ENCODE results near the gene PYGL.
"Not testable (repeated sequence)": the region's sequence is repeated elsewhere in the genome, so short reads cannot be mapped to it uniquely, and the experiment has no call there.

PYGL gene

DNA sequence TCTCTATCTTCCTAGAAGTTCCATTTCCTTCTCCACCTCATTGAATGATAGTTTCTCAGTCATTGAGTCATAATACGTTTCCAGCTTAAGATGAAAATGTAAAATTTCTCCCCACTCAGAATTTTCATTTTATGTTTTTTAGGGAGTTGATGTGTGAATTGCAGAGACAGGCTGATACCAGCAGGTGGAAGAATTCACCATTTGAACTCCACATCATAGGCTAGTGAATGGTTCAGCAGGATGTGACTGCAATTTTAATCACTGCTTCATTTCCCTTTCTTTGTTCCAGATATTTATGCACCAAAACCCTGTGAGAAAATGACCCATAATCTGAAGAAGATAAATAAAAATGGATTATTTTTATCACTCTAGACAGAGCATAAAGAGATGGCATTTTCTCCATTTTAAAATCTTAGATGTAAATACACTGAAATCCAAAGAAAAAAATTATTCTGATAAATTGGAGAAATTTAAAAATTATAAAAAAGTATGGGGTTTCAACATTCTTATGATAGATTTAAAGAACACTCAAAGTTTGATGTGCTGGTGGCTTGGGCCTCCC, 10.6 kb upstream of the PYGL start:
- DNase-seq, result no peak

DNA sequence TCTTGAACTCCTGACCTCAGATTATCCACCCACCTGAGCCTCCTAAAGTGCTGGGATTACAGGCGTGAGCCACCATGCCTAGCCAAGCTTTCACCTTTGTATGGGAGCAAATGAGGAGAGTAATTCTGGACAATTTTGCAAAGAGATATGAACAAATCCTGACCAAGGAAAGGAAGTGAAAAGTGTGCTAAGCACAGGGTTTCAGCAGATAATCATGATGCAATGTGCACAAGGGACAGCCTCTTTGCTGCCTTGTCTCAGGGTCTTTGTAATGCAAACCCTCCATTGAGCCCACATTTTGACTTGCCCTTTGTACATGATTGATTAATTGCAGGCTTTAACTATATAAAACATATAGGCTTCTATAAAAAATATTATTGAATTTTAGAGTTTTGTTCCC, 9.2 kb upstream of the PYGL start:
- no peak for DNase-seq

DNA sequence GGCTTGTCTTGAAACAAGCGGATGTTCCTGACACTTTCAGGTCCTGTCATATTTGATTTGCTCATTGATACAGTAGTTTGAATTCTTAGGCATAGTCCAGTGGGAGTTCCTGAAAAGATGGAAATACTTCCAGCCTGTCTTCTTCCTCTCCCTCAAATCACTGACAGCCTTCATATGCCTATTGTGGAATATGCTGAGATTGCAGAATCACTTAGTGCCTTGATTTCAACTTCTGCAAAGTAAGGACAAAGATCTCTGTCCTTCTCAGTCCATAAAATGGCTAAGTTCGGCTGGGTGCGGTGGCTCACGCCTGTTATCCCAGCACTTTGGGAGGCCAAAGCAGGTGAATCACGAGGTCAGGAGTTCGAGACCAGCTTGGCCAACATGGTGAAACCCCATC, 6.7 kb upstream of the PYGL start:
- DNase-seq, result no peak

DNA sequence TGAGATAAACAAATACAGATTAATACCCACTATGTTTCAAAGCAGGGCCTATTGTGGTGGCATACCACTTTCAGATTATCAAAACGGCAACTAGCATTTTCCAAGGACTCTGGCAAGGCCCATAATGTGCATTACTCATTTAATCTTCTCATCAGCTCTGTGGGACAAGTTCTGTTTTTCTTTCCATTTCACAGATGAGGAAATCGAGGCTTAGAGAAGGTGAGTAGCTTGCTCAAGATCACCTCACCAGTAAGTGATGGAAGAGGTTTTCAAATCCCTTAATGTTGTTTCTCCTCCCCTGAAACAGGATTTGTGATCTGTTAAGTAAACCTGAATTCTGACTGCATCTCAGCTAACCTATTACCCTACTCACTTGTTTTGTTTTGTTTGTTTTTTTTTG, 3.9 kb upstream of the PYGL start:
- DNase-seq, result no peak

DNA sequence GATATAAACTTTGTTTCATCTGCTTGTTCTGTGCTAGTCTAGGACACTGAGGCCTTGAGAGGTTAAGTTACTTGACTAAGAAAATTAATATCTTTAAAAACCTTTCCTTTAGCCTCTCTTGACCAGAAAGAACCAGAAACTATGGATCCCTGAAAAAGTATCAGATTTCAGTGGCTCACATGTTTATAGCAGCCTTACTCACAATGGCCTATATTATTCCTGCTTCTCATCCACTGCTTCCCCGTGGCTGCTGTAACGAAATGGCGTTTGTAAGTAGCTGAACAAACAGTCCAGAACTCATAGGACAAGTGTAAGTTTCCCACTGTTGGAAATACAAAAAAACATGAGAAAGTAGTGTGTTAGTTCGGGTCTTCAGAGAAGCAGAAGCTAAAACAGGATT, 3.2 kb upstream of the PYGL start:
- no peak for DNase-seq

DNA sequence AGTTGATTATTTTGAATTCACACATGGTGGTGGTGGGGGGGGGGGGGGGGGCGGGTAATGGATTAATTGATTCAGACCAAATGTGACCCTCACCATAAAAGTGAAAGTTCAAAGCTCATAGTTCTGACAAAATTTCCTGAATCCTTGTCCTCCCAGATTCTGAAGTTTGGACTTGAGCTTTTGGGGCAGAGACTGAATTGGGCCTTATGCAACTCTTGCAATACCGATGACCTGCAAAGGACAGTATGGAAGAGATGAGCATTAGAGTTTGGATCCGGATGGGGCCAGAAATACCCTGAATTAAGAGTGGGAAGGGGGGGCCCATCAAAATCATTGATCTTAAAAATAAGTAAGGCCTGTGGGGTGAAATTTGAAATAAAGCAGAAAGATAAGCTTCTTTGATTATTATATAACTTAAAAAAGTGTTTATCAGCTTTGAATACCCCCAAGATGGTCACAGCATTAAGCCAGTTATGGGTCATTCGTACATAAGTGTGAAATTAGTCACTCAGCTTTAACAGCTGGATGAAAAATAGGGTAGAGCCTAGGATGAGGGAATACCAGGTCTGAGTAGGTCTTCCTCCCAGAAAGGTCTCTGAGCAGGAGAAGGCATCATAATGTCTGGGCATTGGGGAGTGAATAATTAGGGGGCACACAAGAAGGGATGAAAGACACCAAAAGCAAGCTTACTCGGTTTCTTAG, 2.1 kb upstream of the PYGL start:
- DNase-seq, result no peak

DNA sequence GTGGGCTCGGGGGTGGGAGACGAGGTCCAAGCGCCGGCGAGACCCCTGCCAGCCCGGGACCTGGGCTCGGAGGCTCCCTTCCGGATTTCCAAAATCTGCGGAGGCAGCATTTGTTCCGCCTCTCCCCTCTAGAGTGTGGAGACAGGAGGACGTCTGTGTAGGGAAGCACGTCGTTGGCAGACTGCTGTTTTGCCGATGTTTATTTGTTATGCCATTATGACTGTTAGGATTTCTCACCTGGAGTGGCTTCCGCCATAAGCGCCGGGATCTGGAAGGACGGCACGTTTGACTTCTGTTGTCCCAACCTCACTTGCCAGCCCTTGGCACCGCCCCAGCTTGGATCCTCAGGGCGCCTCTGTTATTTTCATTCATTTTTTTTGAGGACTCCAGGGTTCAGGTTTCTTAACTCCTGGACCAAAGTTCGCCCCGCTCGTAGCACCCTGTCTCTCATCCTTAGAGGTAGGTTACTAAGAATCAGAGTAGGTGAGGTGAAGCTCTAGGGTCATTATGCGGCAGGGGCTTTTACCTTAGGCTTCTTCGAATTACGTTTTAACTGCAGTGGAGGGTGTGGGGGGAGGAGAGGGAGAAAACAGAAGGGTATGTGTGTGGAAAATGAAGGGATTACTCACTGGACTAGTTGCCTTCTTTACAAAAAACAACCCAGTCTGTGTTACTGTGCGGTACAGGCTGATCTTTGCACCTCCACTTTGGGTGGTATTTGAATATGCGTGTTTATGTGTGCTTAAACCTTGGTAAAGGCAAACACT, 547 bp upstream of the PYGL start:
- DNase-seq, result no peak

DNA sequence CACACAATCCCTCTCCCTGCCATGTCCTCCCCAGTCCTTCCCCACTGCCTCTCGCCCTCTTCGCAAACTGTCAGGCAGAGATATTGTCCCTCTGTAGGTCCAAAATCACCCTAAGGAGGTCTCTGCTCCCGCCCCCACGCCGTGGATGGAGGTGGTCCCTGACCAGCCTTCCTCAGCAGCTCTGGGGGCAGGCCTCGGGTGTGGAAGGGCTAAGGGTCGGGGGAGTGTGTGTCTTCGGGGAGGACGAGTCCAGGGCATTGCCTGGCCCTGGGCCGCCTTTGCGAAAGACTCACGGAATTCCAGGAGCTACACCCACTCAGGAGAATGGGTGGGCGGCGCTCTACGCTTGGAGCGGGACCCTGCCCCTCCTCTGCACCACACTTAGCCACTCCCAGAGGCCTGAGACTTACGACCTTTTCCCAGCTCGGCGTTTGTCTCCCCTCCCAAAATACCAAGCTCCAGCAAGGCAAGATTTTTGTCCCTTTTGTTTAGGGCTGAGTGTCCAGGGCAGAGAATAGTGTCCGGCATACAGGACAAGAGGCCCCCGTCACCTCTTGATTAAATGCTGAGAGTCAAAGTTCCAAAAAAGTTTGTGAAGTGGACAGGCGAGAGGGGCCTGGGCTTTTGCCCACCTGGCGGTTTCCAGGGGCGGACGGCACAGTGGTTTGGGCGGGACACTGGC, 881 bp downstream of the PYGL start:
- DNase-seq, result no peak

DNA sequence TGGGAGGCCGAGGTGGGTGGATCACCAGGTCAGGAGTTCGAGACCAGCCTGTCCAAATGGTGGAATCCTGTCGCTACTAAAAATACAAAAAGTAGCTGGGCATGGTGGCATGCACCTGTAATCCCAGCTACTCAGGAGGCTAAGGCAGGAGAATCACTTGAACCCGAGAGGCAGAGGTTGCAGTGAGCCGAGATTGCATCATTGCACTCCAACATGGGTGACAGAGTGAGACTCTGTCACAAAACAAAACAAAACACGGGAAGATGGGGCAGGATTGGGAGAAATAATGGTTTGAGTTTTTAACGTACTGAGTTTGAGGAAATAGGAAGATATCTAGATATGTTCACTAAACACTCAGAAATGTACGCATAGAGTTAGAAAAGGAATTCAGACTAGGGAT, 2.6 kb downstream of the PYGL start:
- not testable (repeated sequence) for DNase-seq

DNA sequence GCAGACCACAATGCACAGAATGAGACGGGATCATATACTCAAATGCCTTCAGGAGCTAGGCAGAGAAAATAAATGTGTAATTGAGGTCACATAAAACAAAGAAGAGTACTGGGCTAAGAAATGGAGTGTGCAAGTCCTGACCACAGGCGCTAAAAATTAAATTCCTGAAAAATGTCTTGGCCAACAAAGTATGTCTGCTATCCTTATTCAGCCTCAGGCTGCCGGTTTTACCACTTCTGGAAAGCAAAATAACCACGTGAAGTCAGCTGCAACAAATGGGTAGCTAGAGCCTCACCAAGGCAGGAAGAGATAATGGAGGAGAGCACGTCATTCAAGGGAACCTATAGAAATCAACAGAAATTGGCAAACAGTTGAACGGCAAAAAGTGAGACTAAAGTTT, 3.1 kb downstream of the PYGL start:
- no peak for DNase-seq

DNA sequence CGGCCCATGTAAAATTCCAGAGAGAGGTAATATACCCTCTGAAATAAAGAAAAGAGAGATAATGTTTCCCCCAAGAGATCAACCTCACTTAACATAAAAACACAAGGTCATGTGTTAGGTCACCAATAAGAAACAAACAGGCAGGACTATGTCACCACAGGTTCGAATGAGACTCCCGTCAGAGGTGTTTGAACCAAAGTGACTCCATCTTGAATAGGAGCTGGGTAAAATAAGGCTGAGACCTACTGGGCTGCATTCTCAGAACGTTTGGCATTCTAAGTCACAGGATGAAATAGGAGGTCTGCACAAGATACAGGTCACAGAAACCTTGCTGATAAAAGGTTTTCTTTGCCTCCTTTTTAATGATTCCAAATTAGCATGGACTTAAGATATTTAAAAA, 6.5 kb downstream of the PYGL start:
- DNase-seq, result no peak

DNA sequence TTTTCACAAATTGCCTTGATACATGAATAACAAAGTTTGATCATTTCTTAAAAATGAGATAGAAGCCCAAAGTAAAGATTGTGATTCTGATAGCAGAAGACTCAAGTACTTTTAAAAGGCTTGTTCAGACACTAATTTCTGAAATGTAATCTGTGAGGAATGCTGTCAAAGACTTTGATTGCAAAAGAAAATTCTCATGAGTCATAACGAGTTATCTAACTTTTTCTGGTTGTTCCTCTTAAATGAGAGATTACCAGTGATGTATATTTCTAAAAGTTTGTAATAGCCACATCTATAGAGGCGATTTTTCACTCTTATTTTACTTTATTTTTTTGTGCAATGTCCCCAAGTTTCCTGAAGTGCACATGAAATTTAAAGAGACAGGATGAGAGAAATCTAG, 7.0 kb downstream of the PYGL start:
- no peak for DNase-seq

DNA sequence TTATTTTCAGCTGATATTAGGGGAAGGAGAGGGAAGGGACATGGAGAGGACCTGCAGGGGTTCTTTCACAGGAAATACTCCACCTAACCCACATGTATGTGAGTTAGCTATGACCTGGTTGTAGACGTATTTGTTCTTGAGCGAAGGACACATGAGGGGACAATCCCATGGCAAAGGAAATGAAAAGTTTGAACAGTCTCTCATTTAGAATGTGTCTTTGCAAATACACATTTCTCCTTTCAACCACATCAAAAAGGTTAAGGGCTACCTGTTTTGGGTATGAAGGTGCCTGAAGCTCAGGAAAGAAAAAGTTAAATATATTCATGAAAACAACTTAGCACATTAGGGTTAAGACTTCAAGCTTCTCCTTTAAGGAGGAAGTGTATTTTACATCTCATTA, 7.4 kb downstream of the PYGL start:
- DNase-seq, result no peak

DNA sequence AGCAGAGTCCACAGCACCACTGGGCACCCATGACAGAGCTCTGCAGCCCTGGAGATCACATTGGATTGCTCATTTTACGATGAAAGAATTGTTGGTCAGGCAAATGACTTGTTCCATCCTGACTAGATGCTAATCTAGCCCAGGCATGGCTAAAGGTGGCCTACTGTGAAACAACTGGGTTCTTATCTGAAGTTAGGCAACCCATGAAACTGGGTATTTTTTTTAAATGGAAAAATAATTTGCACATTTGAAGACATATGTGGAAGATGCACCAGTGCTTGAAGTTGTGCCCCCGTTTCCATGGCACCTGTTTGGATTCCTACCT, 8.3 kb downstream of the PYGL start:
- DNase-seq, result no peak

DNA sequence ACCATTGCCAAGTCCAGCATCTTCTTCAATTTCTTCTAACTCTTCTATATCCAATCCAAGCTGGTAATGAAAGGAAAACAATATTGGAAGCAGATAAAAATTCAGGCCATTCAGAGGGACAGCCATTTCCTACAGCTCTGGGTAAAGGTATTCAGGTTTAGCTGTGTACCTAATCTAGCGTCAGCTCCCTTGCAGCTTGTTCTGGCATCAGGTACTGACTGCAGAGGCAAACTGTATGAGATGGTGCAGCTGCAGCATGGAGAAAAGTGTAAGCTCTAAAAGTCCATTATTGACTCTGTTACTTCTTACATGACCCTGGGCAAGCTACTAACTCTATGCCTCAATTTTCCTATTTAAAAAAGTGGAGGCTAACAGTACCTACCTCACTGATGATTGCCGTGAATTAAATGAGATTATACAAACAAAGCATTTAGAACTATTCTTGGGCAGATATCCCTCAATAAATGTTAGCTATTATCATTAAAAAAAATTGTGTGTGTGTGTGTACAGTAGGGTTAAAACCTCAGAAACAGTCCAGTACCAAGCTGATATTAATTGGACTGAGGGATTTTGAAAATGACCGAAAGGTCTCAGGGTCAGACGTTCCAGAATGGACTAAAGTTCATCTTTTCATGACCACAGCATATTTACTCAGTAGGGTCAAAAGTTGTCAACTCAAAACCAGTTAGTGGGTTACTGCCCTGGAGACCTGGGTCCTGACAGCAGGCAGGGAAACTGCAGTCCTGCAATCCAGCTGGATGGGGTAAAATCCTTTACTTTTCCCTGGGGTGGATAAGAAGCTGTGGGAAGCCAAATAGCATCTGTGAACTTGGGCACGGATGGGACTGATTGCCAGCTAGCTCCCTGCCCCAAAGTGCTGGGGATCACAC, 8.9 kb downstream of the PYGL start:
- no peak for DNase-seq

DNA sequence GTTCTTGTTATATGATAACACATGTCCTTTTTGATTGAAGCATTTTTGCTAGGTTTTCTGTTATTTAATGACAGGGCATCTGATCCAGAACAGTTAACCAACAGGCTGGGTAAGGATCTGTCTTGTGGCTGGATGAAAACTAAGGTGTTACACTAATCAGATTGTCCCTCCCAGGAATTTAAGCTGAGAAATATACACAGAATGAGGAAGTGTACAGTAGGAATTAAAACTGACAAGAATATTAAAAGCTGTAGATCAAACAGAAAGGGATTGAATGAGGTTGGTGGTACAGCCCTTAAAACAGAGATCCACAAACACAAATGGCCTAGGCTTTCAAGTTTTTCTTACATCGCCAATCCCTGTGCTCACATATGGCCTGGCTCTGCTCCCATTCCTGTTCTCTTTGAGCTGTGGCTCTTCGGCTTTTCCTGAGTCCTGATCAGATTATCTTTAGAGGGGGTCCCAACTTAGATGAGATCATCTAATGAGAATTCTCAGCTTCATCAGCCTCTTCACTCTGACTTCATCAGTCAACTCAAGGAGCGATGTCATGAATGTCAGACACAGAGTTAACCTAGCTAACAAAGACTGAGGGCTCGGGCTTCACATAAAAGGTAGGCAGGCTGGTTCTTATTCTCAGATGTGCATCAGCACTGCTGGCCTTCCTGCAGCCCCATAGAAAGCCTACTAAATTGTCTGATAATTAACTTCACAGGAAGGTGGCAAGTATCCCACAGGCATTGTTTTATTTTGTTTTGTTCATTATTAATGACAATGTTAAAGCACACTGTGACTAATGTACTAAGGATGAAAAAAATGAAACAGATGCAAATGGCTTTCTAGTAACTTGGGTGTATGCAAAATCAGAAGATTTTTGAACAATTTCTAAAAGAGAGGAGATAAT, 11.4 kb downstream of the PYGL start:
- no peak for DNase-seq

DNA sequence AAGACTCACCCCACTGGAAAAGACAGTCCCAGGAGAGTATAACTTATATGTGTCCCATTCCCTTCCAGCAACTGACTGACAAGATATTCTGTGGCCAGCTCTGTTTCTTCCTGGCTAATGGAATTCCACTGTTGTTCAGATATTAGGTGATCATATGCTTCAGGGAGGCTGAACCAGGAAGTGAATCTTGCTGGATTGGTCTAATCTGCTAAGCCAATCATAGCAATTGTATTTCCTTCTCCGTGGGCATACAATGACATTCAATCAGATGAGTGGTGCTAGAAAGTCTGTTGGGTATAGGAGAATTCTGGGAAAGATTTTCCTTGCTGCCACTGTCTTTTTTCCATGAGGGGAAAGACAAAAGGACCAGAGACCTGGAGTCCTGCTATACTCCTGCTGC, 12.1 kb downstream of the PYGL start:
- no peak for DNase-seq

DNA sequence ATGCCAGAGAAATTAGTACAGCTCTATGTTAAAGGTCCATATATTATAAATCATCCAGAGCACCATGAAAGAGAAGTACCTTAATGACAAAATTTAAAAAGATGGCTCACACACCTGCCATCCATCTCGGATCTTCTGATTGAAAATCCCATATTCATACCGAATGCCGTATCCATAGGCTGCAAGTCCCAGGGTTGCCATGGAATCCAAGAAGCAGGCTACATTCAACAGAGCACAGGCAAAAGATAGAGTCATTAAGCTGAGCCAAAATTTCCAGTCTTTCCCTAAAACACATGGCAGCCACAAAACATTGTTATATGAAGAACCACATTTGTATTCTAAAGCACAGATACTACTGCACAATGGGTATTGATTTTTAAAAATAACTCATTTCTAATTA, 12.7 kb downstream of the PYGL start:
- no peak for DNase-seq

DNA sequence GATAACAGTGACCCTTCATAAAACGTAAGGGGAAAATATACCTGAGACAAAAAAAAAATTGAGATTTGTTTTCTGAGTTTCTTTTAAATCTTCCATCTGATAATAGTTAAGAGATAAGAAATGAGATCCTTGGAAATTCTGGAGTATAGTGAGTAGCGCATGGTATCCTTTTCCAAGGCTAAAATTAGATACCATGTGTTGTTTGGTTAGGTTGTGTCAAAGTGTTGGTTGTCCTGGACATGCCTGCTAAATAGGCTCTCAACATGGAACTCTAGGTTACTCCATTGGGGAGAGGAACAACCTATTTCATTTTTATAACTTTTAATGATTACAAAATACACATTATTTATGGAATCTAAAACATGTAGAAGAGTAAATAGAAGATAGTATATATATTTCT, 14.8 kb downstream of the PYGL start:
- no peak for DNase-seq

DNA sequence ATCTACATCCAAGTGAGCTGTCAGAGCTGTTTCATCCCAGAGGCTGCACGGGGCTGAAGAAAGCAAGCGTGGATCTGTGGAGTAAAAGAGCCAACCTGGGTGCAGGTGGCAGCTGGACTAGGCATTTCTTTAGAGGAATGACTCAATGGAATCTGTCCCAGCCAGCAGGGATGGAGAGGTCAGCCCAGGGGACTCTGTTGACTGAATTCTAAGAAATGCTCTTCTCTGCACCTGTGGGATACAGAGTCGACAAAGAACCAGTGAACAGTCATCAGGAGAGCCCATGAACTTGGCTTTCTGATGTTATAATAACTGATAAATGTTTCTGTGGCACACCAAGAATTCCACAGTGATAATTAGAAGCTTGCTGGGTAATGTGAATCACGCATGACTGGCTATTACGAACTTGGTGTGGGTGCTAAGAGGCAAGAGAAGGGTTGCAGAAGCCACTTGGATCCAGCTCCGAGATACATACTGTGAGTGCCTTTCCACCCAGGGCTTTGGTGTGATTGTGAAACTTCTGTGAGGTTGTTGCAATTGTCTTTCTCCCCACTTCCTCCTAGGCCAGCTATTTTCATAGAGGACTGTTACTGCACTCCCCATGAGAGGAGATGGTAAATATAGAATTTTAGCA, 16.2 kb downstream of the PYGL start:
- no peak for DNase-seq

DNA sequence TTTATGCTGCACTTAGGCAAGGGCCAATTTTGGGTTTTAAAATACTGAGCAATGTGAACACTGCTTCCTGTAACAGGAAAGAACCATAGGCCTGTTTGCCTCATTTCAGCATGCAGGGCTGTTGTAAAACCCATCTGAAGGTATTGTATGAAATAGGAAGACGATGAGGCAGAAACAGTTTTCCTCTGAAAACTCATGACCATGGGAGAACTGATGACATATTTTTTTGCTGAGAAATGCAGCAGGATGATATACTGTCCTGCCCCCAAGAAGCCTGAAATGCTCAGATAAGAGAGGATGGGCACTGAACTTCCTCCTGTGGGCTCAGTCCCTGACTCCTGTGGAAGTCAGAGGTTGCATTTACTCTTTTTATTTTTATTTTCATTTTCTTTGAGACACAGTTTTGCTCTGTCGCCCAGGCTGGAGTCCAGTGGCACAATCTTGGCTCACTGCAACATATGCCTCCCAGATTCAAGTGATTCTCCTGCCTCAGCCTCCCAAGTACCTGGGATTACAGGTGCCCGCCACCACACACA, 17.4 kb downstream of the PYGL start:
- DNase-seq, result no peak
